Pons (tissue), 1 donor: Measurements from ENCODE around the gene TSTD2.

Experiments used
- DNase-seq: peaks from one replicate; pipeline ENCODE4 v3.0.0-alpha.2; 2016; ENCODE audit warnings: low spot score

TSTD2 gene

DNA sequence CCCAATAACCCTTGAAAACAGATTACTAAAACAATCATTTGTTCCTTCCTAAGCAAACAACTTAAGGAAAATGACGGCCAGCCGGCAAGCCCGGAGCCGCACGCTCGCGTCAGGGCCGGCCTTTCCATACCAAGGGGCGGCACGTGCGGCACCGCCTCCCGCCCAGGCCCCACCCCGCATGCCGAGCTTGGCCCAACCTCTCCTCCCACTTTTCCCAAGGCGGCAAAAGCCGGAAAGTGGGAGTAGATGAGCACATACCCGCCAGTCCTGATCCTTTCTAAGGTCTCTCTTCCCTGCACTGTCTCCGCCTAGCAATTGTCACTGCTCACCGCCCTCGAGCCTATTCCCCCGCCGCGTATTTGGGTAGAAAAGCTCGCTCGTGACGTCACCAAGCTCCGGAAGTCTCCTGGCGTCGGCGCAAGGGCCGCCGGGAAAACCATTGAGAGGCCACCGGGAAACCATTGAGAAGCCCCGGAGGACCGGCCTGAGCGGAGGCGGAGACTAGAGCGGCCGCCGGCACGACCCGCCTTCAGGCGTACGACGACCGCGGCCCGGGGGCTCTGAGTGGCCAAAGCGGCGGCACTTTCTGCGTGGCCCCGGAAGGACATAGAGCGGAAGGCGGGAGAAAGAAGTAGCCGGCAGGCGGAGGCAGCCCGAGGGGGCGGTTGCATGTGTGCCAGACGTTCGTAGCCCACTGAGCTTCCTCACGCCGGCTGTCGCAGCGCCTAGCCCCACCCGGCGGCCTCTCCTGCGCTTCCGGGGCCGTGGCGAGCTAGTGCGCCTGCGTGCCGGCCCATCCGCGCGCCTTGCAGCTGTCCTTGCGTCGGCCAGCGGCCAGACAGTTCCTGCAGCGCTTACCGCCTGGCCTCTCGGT, at the start of gene TSTD2, which contains the start of gene NCBP1:
TSS of gene TSTD2 (minus strand) at position 384 of the 874 bp plus-strand sequence. CDS start 5,806 bp downstream, outside the sequence.
TSS of gene NCBP1 (plus strand) at position 837 of the 874 bp plus-strand sequence. CDS start 61 bp downstream, outside the sequence.
- DNase-seq, result peak; percentile 97

DNA sequence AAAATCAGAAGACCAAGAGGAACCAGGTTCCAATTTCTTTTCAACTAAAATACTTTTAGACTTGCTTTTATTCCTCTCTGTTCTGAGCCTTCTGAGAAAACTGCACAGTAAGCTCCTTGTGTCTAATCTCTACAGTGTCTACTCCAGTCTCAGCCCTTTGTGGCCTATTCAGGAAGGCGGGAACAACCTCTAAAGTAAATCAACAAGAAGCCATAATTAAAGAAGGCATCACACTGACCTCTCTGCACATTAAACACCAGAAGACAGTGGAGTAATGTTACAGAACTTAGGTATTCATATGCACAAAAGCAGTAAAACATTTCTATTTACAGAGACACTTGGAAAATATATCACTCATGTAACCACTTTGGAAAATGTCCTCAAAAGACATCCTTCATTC, 49.1 kb upstream of the TSTD2 start:
- DNase-seq, result no peak

DNA sequence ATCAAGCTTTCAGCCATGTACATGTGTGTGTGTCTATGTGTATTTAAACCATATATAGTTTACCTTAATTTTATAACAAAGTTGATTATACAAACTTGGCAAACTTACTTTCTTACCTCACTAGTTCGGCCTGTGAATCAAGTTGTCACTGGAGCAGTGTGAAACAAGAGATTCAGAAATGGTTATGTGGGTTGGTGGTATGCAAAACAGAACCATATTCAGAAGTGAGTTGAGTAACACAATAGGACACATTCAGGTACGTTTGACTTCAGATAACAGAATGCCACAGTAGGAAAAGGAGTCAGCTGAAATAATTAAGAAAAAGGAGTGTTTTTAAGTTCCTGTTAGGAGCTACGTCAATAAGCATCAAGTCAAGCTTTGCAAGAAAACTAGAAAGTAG, 42.5 kb upstream of the TSTD2 start:
- no peak for DNase-seq

DNA sequence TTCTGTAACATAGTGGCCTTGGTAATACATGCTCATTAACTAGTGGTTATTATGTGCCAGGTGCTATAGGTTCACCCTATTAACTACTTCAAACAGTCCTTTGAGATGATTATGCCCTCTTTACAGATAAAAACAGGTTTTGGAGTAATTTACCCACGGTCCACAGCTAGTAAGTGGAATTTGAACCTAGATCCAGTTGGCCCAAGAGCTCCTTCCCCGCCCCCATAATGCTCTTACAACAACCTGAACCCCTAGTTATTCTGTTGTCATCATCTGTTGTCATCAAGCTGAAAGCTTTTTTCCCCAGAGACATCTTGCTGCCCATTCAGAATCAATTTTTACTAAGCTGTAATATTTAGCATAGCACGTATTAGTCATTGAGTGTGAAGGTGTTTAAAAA, 40.8 kb upstream of the TSTD2 start:
- DNase-seq, result no peak

DNA sequence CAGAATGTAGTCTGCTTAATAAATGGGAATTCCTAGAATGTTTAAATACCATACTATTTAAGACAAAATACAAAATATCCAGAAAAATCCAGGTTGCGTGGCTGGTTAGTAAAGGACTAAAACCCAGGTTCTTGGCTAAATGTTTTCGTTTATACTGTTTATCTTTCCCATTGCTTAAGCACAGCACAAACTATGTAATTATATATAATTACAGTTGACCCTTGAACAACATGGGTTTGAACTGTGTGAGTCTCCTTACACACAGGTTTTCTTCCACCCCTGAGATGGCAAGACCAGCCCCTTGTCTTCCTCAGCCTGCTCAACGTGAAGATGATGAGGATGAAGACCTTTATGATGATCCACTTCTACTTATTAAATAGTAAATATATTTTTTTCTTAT, 39.2 kb upstream of the TSTD2 start:
- no peak for DNase-seq

DNA sequence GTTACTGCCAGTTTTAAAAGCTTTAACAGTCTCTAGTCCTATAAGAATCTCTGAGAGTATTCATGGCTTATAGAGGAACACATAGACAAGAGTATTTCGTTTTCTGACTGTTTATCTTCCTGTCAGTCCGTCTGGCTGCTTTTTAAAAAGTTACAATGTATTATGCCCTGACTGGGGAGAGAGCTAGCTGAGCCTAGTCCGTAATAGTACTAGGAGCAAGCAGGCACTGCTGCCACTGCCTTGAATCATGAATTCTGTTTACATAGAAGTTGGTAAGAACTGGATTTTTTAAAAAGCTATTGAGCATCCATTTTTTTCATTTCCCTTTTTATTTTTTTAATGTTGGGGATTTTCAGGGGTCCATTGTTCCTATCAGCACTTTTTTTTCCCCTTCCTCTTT, 37.4 kb upstream of the TSTD2 start:
- DNase-seq, result no peak

DNA sequence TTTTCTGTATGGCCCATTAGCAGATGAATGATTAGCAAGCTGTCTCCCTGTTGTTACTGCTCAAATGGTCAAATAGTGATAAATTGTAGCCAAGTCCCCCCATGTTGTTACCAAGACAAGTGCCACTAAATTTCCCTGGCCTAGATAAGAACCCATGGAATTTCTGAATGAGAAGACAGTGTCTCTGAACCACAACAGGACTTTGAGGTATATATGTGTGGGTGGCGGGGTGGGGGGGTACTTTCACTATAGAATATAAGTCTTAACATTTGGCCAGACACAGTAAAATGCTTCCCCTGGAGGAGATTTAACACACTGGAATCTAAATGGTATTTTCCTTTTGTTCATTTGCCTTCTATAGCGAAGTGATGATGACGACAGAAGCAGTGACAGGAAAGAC, 35.3 kb upstream of the TSTD2 start:
- DNase-seq, result no peak

DNA sequence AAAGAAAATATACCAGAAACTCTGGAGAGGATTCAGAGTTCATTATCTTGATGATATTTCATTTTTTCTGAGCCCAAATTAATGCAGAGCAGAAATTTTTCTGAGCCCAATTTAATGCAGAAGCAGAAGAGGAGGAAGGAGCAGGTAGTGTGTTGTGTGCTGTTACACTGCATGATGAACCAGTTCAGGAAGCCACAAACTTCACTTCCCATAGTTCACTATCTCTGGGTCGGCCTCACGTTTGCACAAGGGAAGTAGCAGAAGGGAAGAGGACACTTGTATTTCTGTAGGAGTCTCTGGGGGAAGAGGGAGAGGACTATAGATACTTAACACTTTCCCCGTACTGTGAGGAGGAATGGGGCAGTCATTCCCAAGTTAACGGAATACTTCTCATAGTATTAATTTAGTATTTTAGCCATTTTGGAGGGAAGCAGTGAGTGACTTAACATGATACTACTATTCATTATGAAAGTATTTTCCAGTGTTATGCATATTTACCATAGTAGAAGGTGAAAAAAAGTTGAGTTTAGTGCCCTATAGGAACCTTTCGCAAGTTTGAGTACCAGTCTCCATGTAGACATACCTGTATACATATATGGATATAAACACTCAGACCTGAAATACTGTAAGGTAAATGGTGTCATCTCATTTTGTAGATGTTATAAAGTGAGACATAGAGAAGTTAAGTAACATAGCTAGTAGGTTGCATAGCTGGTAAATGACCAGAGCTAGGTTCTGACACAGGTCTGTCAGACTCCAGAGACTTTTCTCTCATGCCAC, 33.9 kb upstream of the TSTD2 start:
- peak; percentile 29 for DNase-seq

DNA sequence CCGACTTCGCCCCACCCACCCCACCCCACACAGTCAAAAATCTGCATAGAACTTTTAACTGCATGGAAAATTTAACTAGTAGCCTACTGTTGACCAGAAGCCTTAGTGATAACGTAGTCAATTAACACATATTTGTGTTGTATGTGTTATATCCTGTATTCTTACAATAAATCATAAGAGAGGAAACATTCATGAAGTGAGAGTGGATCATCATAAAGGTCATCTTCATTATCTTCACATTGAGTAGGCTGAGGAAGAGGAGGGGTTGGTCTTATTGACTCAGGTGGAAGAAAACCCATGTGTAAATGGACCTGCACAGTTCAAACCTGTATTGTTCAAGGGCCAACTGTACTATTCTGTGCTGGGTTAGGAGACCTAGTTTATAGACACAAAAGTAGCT, 32.6 kb upstream of the TSTD2 start:
- DNase-seq, result no peak

DNA sequence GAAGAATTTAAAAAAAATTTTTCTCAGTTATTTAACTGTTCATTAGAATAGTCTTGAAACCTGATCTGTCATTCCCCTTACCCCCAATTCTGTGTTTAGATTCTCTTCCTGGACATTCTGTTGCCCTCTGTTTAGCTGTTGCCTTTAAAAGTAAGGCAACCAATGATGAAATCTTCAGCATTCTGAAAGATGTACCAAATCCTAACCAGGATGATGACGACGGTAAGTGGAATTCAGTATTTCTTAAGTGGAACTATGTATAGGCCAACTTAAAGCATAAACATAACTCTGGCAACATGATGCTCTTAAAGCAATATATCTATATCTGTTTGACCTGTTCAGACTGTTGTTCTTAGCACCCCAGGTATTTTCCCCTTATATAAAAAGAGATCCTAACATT, 27.7 kb upstream of the TSTD2 start:
- no peak for DNase-seq

DNA sequence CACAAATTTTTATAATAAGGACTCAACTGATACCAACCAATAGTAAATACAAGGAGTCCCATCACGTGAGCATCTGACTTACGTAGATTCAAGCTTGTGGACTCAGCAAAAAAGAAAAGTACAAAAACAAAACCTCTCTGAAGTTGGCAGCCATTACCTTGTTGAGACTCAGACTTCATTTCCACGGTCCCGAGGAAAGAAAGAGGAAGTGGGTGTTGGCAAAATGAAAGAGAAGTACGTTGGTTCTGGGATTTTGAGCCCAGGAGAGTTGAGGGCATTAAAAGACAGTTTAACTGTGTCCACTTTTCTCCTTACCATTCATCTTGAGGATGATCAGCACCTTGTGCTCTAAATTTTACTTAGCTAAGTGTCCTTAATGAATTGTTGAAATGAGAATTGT, 27.2 kb upstream of the TSTD2 start:
- DNase-seq, result peak; percentile 50

DNA sequence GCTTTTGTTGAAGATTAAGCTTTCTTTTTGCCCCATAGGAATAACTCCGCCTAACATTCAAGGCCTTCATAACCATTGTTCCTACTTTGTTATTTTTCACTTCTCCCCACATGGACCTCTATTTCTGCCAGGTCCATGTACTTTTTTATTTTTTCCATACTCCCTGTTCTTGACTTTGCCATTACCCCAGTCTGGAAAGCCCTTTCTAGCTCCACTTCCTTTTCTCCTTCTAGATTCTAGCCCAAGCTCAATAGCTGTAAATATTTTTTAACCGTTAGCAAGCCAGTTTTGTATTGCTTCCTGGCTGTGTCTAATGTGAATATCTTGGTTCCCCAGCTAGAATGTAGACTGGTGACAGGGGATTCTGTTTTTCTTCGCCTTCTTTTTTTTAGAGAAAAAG, 26.6 kb upstream of the TSTD2 start:
- no peak for DNase-seq

DNA sequence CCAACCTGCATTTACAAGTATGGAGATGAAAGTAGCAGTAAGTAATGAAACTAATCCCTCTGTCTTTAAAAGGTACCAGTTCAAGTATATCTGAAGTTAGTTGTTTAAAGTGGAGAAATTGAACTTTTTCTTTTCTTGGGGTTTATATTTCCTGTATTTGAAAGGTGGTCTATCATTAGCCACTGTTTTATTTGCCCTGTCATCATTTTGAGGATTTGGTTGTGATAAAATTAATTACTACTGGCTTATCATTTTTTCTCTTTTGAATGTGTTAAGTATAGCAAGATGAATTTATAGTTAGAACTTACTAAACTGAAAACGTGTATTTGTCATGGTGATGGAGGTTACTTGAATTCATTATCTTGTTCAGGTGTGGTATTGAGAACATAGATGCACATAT, 25.5 kb upstream of the TSTD2 start:
- no peak for DNase-seq

DNA sequence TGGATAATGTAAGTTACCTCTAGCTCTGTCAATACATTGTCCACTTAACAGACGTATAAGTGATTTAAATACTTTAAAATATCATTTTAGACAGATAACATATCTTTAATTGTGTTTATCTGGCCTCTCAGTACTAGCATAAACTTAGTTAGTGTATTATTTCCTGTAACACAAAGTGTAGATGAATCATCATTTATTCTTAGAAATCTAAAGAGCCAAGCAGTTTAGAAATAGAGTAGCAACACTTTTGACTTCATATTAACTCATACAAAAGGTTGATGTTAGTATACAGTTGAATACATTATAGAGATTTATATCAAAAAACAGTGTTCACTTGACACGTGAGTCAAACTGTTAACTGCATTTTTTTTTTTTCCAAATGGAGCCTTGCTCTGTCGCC, 18.5 kb upstream of the TSTD2 start:
- DNase-seq, result no peak

DNA sequence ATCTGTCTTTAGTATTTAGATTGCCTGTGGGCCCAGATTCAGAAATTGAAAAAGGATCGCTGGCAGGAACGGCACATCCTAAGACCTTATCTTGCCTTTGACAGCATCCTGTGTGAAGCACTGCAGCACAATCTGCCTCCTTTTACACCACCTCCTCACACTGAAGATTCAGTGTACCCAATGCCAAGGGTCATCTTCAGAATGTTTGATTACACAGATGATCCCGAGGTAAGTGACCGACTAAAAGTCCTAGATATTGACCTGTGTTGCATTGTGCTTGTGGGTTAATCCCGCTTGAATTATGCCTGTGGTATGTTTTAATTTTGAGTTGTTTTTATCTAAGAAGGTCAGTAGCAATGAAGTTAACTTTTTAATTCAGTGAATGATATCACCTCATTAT, 14.8 kb upstream of the TSTD2 start:
- DNase-seq, result no peak

DNA sequence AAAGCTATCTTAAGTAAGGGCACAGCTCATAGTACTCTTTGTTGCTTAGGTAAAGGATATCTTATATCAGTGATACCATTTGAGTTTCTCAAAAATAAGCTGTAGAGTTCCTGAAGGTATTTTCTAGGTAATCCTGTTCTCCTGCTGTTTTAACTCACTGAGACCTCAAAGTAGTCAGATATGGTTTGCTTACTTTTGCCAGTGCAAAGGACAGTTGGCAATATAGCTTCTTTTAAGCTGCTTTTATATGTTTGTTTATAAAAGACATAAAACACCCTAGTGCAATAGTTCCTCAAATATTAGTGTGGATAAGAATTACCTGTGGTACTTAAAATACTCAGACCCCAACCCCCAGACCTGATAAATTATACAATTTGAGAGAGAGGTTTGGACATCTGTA, 12.6 kb upstream of the TSTD2 start:
- no peak for DNase-seq

DNA sequence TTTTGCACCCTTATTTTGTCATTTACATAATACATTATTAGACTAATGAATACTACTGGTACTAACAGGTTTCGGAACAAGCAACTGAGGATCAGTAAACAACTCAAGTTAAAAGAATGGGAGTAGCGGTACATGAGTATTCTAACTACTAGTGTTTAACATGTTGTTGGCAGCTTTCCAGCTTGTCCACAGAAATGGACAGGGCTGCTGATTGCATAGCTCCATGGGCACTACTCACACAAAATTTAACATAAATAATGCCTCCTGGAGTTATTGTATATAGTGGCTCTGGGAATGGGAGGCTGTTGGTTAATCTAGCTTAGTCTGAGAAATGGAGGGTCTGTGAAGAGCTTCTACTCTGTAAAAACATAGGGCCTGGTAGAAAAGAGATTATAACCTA, 7.2 kb upstream of the TSTD2 start:
- no peak for DNase-seq

DNA sequence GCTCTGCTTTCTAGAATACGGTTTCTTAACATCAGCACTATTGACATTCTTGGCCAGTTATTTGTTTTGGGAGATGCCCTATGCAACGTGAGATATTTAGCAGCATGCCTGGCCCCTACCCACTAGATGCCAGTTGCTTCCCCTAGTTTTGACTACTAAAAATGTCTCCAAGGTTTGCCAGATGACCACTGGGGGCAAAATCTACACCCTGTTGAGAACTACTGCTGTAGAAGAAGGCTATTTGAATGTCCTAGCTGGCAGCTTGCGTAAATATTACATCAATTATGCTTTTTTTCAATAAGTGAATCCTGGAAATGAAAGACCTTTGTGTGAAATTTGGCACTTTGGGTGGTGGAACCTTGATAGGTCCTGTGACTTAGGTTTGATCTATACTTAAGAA, 5.5 kb upstream of the TSTD2 start:
- no peak for DNase-seq

DNA sequence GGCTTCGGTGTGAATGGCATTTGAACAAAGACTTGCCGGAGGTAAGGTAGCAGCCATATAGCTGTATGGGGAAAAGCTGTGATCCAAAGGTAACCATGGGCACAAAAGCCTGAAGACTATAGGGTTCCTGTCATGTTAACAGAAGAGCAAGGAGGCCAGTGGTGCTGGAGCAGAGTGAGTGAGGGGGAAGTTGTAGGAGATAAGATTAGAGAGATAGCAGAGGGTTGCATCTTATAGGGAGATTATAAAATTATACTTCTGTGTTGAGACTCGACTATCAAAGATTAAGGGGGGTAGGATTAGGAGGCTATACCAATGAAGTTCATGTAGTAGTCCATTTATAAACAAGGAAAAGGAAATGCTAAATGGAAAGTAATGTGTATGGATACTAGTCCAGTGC, 3.7 kb upstream of the TSTD2 start:
- DNase-seq, result no peak

DNA sequence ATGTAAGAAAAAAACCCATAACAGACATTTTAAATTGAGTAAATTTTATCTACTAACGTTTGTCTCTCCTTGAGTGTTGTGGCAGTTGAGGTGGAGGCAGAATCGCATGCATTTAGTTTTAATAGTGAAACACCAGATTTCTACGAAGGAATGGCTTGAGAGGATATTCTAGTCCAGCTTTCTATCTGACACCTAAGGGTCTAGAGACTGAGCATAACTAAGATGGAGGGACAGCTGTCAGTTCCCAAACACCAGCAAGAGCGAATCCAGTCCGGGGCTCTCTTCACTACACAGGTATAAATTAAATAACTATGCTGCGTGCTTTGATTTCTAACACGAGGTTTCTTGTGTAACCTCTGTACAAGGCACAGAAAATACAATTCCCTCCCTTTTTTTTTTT, 1.9 kb upstream of the TSTD2 start:
- no peak for DNase-seq

DNA sequence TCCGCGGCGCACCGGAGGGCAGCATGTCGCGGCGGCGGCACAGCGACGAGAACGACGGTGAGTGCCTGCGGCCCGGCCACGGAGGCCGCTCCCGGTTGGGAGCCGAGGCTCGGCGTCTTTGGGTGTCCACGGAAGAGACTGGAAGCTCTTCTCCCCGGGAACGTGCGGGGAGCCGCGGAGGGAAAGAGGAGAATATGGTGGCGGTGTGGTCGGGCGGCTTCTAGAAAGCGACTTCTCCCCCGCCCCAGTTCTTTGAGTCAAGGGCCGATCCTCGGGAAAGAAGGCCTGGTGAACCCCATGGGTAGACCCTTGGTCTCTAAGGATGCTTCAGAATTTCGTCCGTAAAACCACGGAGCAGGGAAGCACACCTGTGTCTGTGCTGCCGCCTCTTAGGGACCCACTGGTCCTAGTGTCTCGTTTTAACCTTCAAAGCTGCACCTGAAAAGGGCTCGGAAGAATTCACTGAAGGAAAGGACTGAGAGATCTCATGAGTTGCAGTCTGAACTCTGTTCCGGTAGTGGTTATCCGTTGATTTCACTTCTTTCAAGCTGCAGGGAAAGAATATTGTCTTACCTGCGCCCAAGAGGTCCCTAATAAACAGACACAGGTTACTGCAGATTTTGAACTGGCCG, 807 bp upstream of the TSTD2 start:
- peak; percentile 26 for DNase-seq

DNA sequence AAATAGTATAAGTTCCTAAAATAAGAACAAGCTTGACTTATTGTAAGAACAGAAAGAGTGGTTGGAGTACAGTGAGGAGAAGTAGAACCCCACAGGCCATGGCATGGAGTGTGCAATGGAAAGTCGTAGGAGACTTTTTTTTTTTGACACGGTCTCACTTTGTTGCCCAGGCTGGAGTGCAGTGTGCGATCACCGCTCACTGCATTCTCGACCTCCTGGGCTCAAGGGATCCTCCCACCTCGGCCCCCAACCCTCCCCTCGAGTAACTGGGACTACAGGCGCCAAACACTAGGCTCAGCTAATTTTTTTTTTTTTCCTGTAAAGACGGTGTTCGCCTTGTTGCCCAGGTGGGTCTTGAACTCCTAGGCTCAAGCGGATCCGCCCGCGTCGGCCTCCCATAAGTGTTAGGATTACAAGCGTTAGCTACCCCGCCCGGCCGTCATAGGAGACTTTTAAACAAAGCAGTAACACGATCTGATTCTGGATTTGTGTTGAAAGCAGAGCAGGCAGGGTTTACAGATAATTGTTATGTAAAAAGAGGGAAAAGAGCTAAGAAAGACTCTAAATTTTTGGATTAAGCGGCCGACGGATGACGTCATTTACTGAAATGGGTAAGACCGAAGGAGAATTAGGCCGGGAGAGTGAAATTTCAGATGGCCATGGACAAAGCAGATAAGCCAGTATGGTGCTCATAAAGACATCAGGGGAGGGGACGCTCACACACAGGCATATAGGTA, 752 bp downstream of the TSTD2 start:
- DNase-seq, result peak; percentile 70
